Measurements from ENCODE around the gene PTK7.

Gene PTK7

GRCh38 chr6:43174263-43175112, 98.4 kb downstream of the PTK7 start:
- Histone ChIP-seq H2AFZ (peak overlapping the region; percentile 81), H3K4me3 (ENCODE audit: low read depth, low read length) (peak overlapping the region; percentile 88), H3K4me2 (ENCODE audit: low read length) (peak overlapping the region; percentile 100), H3K36me3 (ENCODE audit: control insufficient read depth, insufficient read depth, low read length) (no peaks in the 10 kb centered on the region), H3K27ac (peak overlapping the region; percentile 98), H3K9ac (peak overlapping the region; percentile 16), H3K4me1 (peaks cover 21% of the 10 kb centered on the region), H3K79me2 (peaks cover 10% of the 10 kb centered on the region), H3K9me3 (ENCODE audit: control insufficient read depth, low read length) (no peaks in the 10 kb centered on the region), H3K27me3 (ENCODE audit: control insufficient read depth, insufficient read depth, low read length) (no peaks in the 10 kb centered on the region)
- peak; percentile 30 for TF ChIP-seq CTCF (IDR thresholded peaks at IDR 0.05)

GRCh38 chr6:43175676-43176422, 99.7 kb downstream of the PTK7 start:
- H3K79me2 ChIP-seq, result peaks cover 10% of the 10 kb centered on the region
- H3K27ac ChIP-seq, result peak overlapping the region; percentile 98
- no peaks in the 10 kb centered on the region for H3K36me3 ChIP-seq (ENCODE audit: control insufficient read depth, insufficient read depth, low read length)
- H3K9me3 ChIP-seq (ENCODE audit: control insufficient read depth, low read length), result no peaks in the 10 kb centered on the region
- H3K4me2 ChIP-seq (ENCODE audit: low read length), result no peak overlapping the region
- no peaks in the 10 kb centered on the region for H3K27me3 ChIP-seq (ENCODE audit: control insufficient read depth, insufficient read depth, low read length)
- TF ChIP-seq CTCF (IDR thresholded peaks at IDR 0.05), result no peak
- no peak overlapping the region for H3K4me3 ChIP-seq (ENCODE audit: low read depth, low read length)
- H3K9ac ChIP-seq, result no peak overlapping the region
- no peak overlapping the region for H2AFZ ChIP-seq
- H3K4me1 ChIP-seq, result peaks cover 21% of the 10 kb centered on the region

DNA sequence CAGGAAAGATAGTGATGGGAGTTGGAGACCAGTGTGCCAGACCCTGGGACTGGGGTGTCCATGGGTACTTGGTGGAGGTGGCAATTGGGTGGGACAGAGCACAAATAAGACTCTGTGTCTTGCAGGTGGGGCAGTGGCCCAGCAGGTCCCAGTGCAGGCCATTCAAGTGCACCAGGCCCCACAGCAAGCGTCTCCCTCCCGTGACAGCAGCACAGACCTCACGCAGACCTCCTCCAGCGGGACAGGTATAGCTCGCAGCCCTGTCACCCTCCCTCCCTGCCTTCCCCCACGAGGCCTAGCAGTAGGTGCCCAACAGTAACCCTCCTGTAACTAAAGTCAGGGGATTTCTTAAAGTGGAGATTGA, 100.3 kb downstream of the PTK7 start:
- TF ChIP-seq CTCF (IDR thresholded peaks at IDR 0.05), result no peak
- Histone ChIP-seq H3K4me1 (peaks cover 21% of the 10 kb centered on the region), H3K9ac (no peak overlapping the region)

GRCh38 chr6:43178150-43178549, 102.0 kb downstream of the PTK7 start:
- peaks cover 20% of the 10 kb centered on the region for H3K4me1 ChIP-seq
- H3K27me3 ChIP-seq (ENCODE audit: control insufficient read depth, insufficient read depth, low read length), result no peaks in the 10 kb centered on the region
- H3K27ac ChIP-seq, result no peak overlapping the region
- H3K9me3 ChIP-seq (ENCODE audit: control insufficient read depth, low read length), result no peaks in the 10 kb centered on the region
- no peaks in the 10 kb centered on the region for H3K36me3 ChIP-seq (ENCODE audit: control insufficient read depth, insufficient read depth, low read length)
- H2AFZ ChIP-seq, result no peak overlapping the region
- TF ChIP-seq CTCF (IDR thresholded peaks at IDR 0.05), result no peak
- H3K79me2 ChIP-seq, result peaks cover 10% of the 10 kb centered on the region
- no peak overlapping the region for H3K4me2 ChIP-seq (ENCODE audit: low read length)
- H3K4me3 ChIP-seq (ENCODE audit: low read depth, low read length), result no peak overlapping the region
- no peak overlapping the region for H3K9ac ChIP-seq

More for the DNA sequence above, 100.3 kb downstream of the PTK7 start:
- Histone ChIP-seq H3K9me3 (ENCODE audit: control insufficient read depth, low read length) (no peaks in the 10 kb centered on the region), H3K27ac (no peak overlapping the region), H3K4me3 (ENCODE audit: low read depth, low read length) (no peak overlapping the region), H3K4me2 (ENCODE audit: low read length) (no peak overlapping the region), H3K36me3 (ENCODE audit: control insufficient read depth, insufficient read depth, low read length) (no peaks in the 10 kb centered on the region), H3K79me2 (peaks cover 10% of the 10 kb centered on the region), H3K27me3 (ENCODE audit: control insufficient read depth, insufficient read depth, low read length) (no peaks in the 10 kb centered on the region), H2AFZ (no peak overlapping the region)

Measured in parathyroid adenoma (tissue), 2 donors.